ENCODE measurements around the gene SMCO4.

Gene SMCO4

DNA sequence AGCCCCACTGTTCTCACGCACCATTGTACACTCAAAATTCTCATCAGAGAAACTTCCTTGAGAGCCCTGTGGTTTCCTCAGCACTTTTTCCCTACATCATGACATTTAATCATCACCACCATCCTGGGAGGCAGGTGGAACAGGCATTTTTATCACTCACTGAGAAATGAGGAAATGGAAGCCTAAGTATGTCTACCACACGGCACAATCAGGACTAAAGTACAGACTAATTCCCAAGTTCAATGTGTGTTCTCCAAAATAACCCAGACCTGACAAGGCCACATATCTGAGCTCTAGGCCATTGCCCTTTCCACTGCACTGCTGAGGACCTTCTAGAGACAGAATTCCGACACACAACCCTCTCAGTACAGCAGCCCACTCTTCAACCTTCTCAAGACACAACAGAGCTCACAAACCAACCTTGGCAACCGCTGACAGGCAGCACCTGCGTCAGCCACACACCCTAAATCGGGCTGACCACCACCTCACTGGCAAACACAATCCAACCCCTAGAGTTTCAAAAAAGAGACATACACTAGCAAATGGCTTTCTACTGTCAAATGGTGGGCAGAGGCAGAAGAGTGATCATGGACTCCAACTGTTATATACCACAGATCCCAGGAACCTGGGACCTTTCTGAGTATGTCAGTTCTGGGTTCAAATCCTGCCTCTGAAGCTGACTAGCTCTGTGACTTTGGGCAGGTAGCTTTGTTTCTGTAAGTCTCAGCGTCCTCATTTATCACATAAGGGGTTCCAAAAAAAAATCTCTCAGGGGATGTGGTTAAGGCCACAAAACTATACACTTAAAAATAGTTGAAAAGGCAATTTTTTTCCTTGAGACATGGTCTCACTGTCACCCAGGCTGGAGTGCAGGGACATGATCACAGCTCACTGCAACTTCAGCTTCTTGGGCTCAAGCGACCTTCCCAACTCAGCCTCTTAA is 16.3 kb downstream of the SMCO4 start:
- no peak for DNase-seq

DNA sequence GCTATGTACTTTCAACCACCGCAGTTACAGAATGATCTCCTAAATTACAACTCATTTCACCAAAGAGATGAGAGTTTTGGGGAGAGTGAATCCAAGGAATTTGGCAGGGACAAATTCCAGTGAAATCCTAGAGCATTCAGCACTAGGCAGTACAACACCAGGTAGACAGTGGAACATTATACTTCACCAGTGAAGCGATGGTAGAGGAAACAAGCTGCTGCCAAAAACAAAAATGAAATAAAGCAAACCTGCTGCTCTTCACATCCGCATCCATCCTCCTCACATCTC is 16.9 kb downstream of the SMCO4 start:
- DNase-seq, result no peak

DNA sequence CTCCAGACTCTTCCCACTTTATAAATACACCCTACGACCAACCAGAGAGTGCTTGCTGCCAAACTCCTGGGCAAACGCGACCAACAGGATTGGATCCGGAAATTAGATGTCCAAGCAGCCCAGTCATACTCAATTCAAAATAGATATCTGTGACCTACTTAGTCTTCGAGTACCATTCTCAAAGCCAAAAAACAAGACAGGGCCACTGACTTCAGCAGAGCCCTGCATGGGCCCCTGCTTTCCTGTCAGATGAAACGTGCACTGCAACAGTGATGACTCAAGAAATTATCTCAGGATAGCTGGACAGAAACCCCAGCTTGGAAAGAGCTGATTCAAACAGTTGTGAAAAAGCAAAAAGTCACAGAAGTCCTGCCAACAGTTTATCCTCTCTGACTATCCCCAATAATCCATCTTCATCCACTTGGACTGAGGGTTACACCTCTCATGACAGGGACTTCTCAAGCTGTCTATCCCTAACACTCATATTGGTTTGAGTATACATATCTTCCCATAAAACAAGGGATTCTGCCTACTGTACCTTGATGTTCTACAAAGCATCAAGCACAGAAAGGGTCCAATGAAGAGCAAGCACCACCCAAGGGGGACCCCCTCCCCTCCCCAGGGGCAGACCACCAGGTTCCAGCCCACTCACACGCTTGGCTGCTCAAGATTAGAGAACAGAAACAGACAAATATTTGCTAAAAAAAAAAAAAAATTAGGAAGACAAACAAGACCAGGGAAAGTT is 17.4 kb downstream of the SMCO4 start:
- DNase-seq, result no peak

DNA sequence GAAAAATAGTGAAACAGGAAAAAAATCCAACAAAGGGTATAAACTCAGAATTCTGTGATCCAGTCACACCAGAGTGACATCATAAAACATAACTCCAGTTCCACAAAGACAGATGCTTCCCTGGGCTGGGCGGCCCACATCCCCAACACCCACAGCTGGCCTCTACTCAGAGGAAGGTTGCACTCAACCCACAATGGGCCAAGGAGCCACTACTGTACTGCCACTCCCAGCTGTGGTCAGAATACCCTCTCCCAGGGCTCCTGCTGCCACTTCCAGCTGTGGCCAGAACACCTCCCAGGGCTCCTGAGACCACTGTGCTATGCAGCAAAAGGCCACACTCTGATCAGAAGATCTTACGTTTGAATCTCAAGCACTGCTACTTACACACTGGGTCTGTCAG is 18.3 kb downstream of the SMCO4 start:
- DNase-seq, result no peak

DNA sequence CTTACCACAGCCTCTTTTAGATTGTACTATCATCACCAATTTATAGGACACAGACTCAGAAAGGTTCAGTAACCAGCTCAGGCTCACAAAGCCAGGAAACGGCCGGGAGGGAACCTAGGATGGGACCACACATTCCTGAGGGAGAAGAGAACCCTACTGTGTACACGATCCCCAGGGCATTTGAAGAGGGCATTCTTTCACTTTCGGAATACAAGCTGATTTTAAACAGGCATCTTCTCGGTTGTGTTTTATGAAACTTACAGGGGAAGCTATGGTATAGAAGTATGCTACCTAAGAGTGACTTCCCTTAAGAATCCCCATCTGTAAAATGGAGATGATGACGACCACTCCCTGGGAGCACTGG is 19.0 kb downstream of the SMCO4 start:
- DNase-seq, result no peak

DNA sequence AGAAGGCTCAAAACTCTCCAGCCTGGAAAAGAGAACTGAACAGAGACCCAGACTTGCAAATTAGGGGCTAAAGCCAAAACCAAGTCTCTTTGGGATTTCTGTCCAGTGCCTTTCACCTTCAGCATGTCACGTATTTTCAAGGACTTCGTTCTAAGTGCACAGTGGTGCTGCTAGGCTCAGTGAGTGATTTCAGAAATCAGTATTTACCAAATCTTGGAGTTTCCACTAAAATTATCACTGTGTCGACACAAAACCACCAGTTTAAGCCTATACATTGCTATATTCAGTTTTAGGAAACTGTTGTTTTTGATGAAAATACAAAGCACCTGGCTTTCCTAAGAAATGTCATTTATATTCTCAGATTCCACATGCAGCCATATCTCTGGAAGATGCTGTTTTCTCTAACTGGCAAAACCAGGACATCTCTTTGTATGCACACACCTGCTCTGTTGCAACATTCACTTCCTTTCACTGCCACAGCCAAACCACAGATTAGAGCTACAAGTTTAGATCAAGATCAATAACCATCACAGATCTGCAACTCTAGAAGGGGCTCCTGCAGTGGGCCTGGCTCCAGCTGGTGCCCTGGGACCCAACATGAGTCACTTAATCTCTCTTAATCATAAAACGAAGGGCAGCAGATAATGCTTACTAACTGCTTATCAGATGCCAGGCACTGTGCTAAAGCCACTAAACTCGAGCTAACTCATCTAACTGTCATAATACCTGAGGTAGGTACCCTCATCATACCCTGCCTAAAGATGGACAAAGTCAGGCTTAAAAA is 22.3 kb downstream of the SMCO4 start:
- no peak for DNase-seq

DNA sequence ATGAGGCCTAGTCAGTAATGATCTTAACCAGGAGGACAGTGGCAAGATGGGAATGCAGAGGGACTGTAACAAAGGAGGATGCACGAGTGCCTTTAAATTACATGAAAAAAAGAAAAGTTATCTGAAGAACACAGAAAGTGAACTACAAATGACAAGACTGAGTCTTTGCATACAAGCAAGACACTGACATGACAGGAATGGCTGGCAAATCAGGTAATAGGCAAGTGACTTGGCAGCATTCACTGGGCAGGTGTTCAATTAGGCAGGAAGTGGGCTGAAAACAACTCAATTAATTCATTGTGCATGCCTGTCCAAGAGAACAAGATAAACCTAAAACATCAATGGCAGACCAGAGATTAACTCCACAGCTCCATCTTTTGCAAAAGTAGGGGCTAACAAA is 24.0 kb downstream of the SMCO4 start:
- no peak for DNase-seq

DNA sequence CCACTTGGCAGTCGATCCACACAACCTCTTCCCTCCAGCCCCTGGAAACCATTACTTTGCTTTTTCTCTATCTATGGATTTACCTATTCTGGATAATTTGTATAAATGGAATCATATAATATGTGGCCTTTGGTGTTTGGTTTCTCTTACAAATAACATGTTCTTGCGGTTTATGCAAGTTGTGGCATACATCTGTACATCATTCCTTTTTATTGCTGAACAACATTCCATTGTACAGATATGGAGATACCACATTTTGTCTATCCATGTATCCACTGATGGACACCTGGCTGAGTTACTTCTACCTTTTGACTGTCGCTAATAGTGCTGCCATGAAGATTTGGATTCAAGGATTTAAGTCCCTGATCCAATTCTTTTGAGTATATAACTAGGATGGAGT is 25.1 kb downstream of the SMCO4 start:
- DNase-seq, result no peak

DNA sequence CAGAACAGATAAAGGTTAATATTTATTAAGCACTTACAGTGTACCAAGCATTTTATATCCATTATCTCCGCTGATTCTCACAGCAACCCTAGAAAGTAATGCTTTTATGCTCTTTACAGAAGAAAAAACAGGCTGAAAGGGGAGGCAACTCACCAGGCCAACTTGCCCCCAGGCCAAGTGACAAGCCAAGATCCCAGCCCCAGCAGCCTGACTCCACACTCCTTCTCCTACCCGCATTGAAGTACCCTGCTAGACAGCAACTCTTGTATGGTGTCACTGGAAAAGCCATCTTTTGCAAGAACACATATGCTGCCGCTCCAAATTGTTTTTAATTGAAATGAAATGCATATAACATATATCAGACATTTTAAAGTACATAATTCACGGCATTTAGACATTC is 25.6 kb downstream of the SMCO4 start:
- DNase-seq, result no peak

DNA sequence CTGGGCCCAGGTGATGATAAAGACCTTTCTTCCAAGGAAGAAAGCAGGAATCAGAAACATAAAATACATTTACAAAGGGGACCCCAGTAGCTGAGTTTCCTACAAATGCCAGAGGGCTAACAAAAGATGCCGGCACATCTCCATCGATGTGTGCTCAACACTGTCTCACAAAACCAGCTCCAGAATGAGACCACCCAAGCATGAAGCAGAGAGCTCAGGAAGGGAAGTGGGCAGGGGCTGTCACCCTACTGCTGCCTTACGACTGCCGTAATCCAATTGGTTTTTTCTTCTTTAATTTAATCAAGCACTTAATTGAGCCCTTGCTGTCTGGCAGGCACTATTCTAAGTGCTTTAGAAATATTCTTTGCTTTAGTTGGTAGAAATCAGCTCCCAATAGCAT is 26.1 kb downstream of the SMCO4 start:
- no peak for DNase-seq

DNA sequence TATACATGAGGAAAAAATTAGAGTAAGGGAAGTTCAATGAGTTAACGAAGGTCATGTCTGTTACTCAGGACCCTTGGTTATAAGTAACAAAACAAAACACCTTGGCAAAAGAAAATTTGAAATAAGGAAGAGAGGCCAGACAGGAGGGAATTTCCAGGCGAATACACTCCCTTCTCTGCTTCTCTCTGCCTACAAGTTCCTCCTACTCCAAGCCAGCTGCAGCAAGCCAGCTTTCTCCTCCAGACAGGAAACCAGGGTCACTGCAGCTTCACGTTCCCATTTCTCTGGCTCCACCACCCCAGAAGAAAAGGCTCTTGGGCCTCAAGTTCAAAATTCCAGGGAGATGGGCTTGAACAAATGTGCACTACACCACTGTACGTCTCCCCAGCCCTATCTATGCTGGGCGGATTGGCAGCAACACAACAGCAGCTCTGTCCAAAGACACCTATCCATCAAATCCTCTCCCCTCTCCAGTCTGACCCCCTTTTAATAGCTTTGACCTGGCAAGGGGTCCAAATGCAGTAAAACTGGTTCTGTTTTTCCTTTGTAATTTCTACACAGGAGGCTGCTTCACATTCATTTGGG is 27.7 kb downstream of the SMCO4 start:
- no peak for DNase-seq

DNA sequence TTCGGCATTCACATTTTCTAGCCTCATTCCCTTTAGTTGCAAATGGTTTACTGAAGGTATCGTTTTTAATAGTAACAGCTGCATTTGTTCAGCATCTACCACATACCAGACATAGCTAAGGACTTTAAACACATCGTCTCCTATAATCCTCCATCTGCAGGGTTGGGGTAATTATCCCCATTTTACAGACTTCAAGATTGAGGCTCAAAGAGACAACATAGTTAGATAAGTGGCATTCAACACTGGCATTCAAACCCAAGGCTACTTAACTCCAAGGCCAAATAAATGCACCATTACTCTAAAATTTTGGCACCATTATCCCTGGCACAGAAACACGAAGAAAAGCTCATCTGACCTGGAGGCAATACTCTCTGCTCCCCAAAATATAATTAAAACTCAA is 28.5 kb downstream of the SMCO4 start:
- DNase-seq, result no peak

DNA sequence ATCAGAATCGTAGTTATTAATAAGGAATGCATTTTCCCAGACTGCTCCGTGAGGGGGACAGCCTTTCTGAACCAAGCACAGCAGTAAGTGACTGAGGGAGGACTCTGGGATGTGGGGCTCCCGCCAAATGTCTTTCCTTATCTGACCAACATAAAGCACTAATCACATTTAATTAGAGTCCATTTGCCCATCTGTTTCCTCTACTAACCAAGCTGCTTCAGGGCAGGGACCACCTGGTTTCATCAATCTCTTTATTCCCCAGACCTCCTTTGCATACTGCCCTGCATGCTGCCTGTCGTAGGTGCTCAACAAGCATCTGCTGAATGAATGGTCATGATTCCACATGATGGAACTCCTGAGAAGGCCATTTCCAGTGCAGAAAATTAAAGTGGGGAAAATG is 29.4 kb downstream of the SMCO4 start:
- DNase-seq, result no peak

DNA sequence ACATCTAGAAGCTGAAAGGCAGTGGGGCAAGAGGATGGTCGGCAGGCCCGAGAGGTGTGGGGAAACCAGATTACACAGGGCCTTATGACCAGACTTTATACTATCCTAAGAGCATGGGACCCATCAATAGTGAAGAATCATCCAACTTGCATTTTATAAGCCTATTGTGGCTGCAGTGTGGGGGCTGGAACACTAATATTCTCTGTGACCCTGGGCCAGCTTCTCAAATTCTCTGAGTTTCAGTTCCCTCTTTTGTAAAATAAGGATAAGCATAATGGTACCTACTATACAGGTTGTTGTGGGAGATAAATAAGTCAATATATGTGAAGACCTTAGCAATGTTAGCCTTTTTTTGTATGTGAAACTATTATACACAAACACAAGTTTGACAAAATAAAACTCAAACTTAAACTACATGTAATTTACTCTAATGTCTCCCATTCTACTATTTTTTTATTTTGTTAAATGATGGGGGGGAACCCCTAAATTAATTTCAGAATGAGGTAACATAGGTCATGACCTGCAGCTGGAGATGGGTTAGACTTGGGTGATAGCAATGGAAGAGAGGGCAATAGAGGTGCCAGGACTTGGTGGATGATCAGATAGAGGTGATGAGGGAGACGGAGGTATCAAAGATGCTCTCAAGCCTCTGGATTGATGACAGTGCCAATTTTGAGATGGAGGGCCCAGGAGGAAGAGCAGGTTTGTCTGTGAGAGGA is 30.1 kb downstream of the SMCO4 start:
- DNase-seq, result no peak

DNA sequence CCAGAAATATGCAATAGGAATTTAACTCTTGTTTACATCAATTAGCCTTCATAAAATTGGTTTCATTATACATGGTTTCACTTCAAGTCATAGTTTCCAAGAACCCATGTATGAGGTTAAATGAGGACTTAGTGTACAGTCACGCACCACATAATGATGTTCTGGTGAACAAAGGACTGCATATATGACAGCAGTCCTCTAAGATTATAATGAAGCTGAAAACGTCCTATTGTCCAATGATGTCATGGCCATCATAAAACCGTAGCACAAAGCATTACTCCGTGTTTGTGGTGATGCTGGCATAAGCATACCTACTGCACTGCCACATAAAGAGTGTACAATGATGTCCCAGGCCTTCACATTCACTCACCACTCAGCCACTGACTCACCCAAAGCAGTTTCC is 31.1 kb downstream of the SMCO4 start:
- no peak for DNase-seq

DNA sequence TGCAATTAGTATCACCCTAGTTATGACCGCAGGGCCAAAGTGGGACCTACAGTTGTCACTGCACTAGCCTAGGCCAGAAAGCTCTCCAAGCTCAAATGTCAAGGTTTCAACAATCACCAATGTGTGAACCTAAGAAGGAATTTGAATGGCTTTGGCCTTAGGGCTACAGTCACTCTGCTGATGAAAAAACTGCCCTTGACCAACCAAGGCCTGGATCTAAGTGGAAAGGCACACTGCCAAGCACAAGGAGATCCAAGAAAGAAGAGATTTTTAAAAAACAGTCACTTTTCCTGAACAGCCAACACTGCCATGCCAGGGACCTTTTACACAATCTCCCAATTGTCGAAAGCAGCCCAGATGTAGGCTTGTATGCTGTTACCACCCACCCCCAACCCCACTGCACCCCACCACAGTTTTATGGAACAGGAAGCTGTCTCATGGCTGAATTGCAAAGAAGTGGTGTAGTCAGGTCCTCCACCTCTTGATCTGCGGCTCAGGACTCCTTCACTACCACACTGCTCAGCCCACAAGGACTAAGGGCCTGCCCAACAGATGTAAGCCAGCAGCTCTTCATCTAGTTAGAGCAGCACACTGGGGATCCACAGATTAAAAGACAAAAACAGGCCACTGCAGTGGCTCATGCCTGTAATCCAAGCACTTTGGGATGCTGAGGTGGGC is 32.9 kb downstream of the SMCO4 start:
- no peak for DNase-seq

DNA sequence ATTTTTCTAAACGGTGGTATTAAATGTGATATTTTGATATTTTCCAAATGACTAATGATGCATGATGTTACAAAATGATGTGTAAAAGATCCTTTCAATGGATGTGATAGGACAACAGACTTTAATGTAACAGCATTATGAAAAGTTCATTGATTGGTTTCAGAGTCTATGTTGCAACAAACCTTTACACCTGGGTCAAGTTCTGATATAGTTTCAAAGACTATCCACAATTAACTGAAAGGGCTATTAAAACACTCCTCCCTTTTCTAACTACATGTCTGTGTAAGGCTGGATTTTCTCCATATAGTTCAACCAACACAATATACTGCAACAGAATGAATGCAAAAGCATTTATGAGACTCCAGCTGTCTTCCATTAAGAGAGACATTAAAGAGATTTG is 35.7 kb downstream of the SMCO4 start:
- DNase-seq, result no peak

DNA sequence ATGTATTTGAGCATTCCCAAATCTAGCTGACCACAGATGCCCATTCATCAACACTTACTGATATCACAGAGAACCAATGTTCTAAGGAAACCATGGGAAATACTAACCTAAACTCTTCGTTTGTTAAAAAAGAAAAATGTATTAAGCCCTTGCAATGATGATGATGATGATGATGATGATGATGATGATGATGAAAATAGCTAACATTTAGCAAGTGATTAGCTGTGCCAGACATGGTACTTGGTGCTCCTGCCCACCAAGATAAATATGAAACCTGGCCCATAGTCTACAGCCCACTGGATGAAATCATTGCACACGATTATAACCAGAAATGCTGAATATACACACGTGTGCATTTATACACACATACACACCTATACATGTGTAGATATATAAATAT is 37.5 kb downstream of the SMCO4 start:
- no peak for DNase-seq

DNA sequence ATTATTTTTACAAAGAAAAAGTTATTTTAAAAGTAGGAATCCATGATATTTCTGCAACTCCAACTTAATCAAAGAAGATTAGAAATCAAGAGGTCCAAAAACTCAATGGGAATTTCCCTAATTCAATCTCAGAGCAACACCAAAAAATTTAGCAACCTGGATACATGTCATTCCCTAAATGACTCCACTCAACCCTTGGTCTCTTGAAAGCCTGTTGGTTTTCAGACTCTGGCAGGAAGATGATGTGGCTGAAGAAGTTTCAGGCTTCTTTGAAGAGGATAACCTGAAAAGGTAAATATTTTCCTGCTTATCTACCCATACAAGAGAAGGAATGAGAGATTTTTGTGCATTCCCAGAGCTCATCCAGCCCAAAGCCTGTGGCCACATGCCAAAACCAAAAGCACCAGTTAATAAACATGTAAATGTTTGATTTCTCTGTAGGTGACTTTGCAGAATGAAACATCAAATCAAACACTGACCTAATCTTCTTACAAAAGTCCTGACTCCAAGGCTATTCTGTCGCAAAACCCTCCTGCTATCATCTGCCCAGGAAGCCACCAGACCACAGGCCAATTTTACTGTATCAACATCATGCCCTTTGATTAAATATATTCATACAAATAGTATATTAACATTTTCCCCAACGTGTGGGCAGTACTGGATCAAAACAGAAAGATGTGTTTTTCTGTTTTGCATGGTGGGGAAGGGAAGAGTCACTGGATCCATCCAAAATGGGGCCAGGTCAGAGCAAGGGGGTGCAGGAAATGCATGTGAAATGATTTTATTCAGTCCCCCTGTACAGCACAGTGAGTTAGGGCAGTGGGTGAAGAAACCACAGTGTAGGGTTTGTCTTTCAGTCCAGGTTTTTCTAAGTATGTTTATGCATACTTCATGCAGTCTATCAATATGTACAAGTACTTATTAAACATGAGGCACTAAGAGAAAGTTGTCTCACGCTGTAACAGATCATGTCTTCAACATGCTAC is 38.8 kb downstream of the SMCO4 start:
- DNase-seq, result no peak

DNA sequence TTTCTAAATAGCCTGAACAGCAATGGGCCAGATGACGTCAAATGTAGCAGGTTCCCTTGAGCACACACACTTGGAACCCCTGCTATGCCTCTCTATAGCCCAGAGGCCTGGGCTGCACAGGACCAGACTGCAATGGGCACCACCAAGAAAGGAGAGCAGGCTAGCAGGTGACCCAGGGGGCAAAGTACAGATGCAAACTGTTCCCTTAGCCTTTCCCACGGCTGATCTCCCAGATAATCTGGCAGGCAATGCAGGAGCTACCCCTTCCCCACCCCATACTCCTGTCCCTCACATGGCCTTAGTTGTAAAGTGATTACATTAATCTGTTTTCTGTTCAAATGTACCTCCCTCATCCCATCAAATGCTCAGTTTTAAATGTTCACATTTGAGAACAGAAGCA is 41.3 kb downstream of the SMCO4 start:
- no peak for DNase-seq

DNA sequence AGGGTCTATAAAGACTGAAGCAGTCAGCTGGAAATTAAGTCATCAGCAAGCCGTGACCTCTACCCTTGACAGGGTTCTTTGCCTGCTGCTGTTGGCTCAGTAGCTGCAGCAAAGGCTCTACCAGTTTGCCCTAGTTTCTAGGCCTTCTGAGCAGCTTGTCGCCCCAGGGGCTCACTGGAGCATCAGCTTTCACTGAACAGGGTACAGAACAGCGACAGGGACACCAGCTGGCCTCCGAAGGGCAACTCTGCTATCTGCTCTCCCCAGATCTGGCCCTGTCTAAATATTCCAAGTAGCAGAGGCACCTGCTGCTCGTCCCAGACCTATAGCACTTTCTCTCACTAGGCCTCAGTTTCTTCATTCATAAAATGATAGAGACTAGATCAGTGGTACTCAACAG is 42.4 kb downstream of the SMCO4 start:
- DNase-seq, result no peak
